Endometrial microvascular endothelial cells (primary cell): ENCODE data around the gene PSMD2. TPM values are rescaled to one million over a fixed set of nuclear protein-coding genes. Genes with fewer than 3 reads are reported as not detected.
"Not testable (repeated sequence)": the region's sequence is repeated elsewhere in the genome, so short reads cannot be mapped to it uniquely, and the experiment has no call there.

Source experiments
- in situ Hi-C: cut with HindIII; loops from 2 replicates; pipeline ENCODE4 v1.10.0; 2017; ENCODE audit warnings: low sequenced_read_pairs, low pct_unique_long_range_greater_than_20kb; ENCODE audit errors: inconsistent ontology term
- total RNA-seq: library from RNA; depleted of rRNA; stranded (reverse); fragments of >200 nt; gene quantifications from one replicate; pipeline ENCODE4 v1.2.3, GENCODE V29; 2015; ENCODE audit errors: inconsistent ontology term

The PSMD2 gene
- total RNA-seq, 1 donor from 2014 or later: 897 TPM

- in situ Hi-C loops: no loop called here
These were observed 36.2 kb downstream of the PSMD2 start for GRCh38 chr3:184335291-184335660.

- in situ Hi-C loops: no loop called here
These were observed 36.9 kb downstream of the PSMD2 start for GRCh38 chr3:184335661-184336546.

GRCh38 chr3:184336547-184337398 lies 37.7 kb downstream of the PSMD2 start:
- in situ Hi-C loops: no loop called here

- in situ Hi-C loops: no loop called here
These were observed 38.3 kb downstream of the PSMD2 start, which contains the start of gene FAM131A for GRCh38 chr3:184337399-184337714. Gene FAM131A (plus strand): TSS chr3:184337600. CDS start chr3:184337631, 31 bp downstream.

- in situ Hi-C loops: no loop called here
These were observed 38.9 kb downstream of the PSMD2 start for GRCh38 chr3:184337981-184338380.

- in situ Hi-C loops: no loop called here
These were observed 39.5 kb downstream of the PSMD2 start for GRCh38 chr3:184338511-184338945.

GRCh38 chr3:184339001-184339400 lies 40.0 kb downstream of the PSMD2 start:
- in situ Hi-C loops: no loop called here

- in situ Hi-C loops: not testable (repeated sequence)
These were observed 40.6 kb downstream of the PSMD2 start for GRCh38 chr3:184339451-184340135.

- in situ Hi-C loops: no loop called here
These were observed 42.9 kb downstream of the PSMD2 start for GRCh38 chr3:184341925-184342324.

GRCh38 chr3:184343200-184343876 lies 44.3 kb downstream of the PSMD2 start:
- in situ Hi-C loops: no loop called here

GRCh38 chr3:184344579-184345316 lies 45.7 kb downstream of the PSMD2 start:
- in situ Hi-C loops: no loop called here

GRCh38 chr3:184345317-184346144 lies 46.5 kb downstream of the PSMD2 start:
- in situ Hi-C loops: no loop called here

GRCh38 chr3:184346480-184347190 lies 47.6 kb downstream of the PSMD2 start:
- in situ Hi-C loops: no loop called here

- in situ Hi-C loops: no loop called here
These were observed 48.4 kb downstream of the PSMD2 start for GRCh38 chr3:184347321-184348056.

GRCh38 chr3:184348057-184348382 lies 49.0 kb downstream of the PSMD2 start:
- in situ Hi-C loops: no loop called here
